SU-DHL-6 (cell line): Measurements from ENCODE around the gene BCLAF1.

Experiments
- H2AFZ ChIP-seq: fragments of 200-600 bp; sonication (generic); 2 replicates; pipeline ENCODE4 v1.6.1; 2014; ENCODE audit warnings: low read depth, mild to moderate bottlenecking, moderate library complexity, mixed read lengths, antibody characterized with exemption, low read length; ENCODE audit not compliant: severe bottlenecking
- H3F3A ChIP-seq: fragments of 200-600 bp; shearing (Covaris generic); 2 replicates; pipeline ENCODE4 v1.6.0; 2016; ENCODE audit warnings: antibody characterized with exemption, mild to moderate bottlenecking; ENCODE audit not compliant: insufficient read depth
- H3K27ac ChIP-seq: fragments of 200-600 bp; sonication (generic); 2 replicates; pipeline ENCODE4 v1.5.1; 2016; ENCODE audit warnings: low read depth, mild to moderate bottlenecking, low read length, moderate library complexity, mixed read lengths
- H3K27me3 ChIP-seq: fragments of 200-600 bp; sonication (generic), shearing (Covaris generic); 2 replicates; pipeline ENCODE4 v1.6.0; 2014; ENCODE audit warnings: mild to moderate bottlenecking, low read length
- H3K36me3 ChIP-seq: fragments of 200-600 bp; sonication (generic); 2 replicates; pipeline ENCODE4 v1.6.1; 2014; ENCODE audit warnings: mild to moderate bottlenecking, low read length, mixed read lengths
- H3K4me2 ChIP-seq: fragments of 300-600, 200-600 bp; shearing (Covaris generic), sonication (generic); 2 replicates; pipeline ENCODE4 v1.6.0; 2014; ENCODE audit warnings: low read length, low read depth, mild to moderate bottlenecking; ENCODE audit not compliant: poor library complexity, severe bottlenecking
- H3K4me3 ChIP-seq: fragments of 200-600 bp; sonication (generic); 2 replicates; pipeline ENCODE4 v1.5.1; 2014; ENCODE audit warnings: antibody characterized with exemption, low read length, mild to moderate bottlenecking, mixed read lengths; ENCODE audit not compliant: insufficient read depth, poor library complexity, severe bottlenecking
- H3K79me2 ChIP-seq: fragments of 200-600 bp; sonication (generic); 2 replicates; pipeline ENCODE4 v1.6.1; 2014; ENCODE audit warnings: mild to moderate bottlenecking, low read length, moderate library complexity; ENCODE audit not compliant: insufficient read depth
- H3K9ac ChIP-seq: fragments of 200-600 bp; sonication (generic); 2 replicates; pipeline ENCODE4 v1.7.0; 2014; ENCODE audit warnings: mild to moderate bottlenecking, low read length
- H3K9me2 ChIP-seq: fragments of 200-600 bp; sonication (generic); replicated peaks from 2 replicates; pipeline ENCODE4 v1.6.1; 2014; ENCODE audit warnings: low read length; ENCODE audit not compliant: insufficient read depth
- H3K9me3 ChIP-seq: fragments of 200-600 bp; sonication (generic); 2 replicates; pipeline ENCODE4 v1.6.1; 2014; ENCODE audit warnings: low read length, mixed read lengths; ENCODE audit not compliant: insufficient read depth
- H4K20me1 ChIP-seq: fragments of 200-600 bp; sonication (generic); 2 replicates; pipeline ENCODE4 v1.6.1; 2014; ENCODE audit warnings: low read depth, mild to moderate bottlenecking, antibody characterized with exemption, low read length, moderate library complexity, mixed read lengths
- CTCF ChIP-seq: fragments of 200-600 bp; sonication (generic); IDR thresholded peaks from one replicate; pipeline ENCODE4 v1.5.1; 2017; ENCODE audit warnings: antibody characterized with exemption, mild to moderate bottlenecking, low read length, moderate library complexity; ENCODE audit not compliant: insufficient read depth, poor library complexity, severe bottlenecking
- EZH2phosphoT487 ChIP-seq: fragments of 200-600 bp; sonication (generic), shearing (Covaris generic); conservative IDR thresholded peaks from 2 replicates; pipeline ENCODE4 v1.6.1; 2018; ENCODE audit warnings: mild to moderate bottlenecking, antibody characterized with exemption, low read length, moderate library complexity, mixed read lengths

BCLAF1 gene

GRCh38 chr6:136249336-136249735 is 40.3 kb downstream of the BCLAF1 start:
- peaks cover 43% of the 10 kb centered on the region for H3K79me2 ChIP-seq
- peak overlapping the region; percentile 58; the same call in 1 of the 2 replicates for H3K27ac ChIP-seq
- H3K9me3 ChIP-seq = peaks cover 5% of the 10 kb centered on the region; the same call in 1 of the 2 replicates
- H3K9me2 ChIP-seq = no peaks in the 10 kb centered on the region
- H3F3A ChIP-seq = peaks cover 32% of the 10 kb centered on the region
- no peak for TF ChIP-seq EZH2phosphoT487
- no peak for TF ChIP-seq CTCF
- H3K4me2 ChIP-seq = peak overlapping the region; percentile 82
- H3K36me3 ChIP-seq = peaks cover 26% of the 10 kb centered on the region
- peak overlapping the region; percentile 99 for H3K4me3 ChIP-seq
- peak overlapping the region; percentile 95 for H3K9ac ChIP-seq
- H2AFZ ChIP-seq = no peak overlapping the region
- no peaks in the 10 kb centered on the region for H3K27me3 ChIP-seq
- 0 out of 2 replicates have a peak, but pooled peaks cover under 1% of the 10 kb centered on the region for H4K20me1 ChIP-seq

- H2AFZ ChIP-seq = no peak overlapping the region
Observed at GRCh38 chr6:136244061-136244616, 45.5 kb downstream of the BCLAF1 start.

GRCh38 chr6:136236466-136237293 is 53.0 kb downstream of the BCLAF1 start:
- Histone ChIP-seq H2AFZ (no peak overlapping the region), H3K4me3 (no peak overlapping the region), H3K9me2 (no peaks in the 10 kb centered on the region), H3K4me2 (no peak overlapping the region), H3K9me3 (no peaks in the 10 kb centered on the region), H4K20me1 (no peaks in the 10 kb centered on the region), H3K9ac (no peak overlapping the region), H3K36me3 (peaks cover 32% of the 10 kb centered on the region; the same call in 1 of the 2 replicates), H3K27me3 (no peaks in the 10 kb centered on the region), H3K79me2 (no peaks in the 10 kb centered on the region), H3F3A (0 out of 2 replicates have a peak, but pooled peaks cover 4% of the 10 kb centered on the region), H3K27ac (no peak overlapping the region)
- no peak for TF ChIP-seq EZH2phosphoT487
- no peak for TF ChIP-seq CTCF

More at GRCh38 chr6:136244061-136244616, 45.5 kb downstream of the BCLAF1 start:
- Histone ChIP-seq H4K20me1 (no peaks in the 10 kb centered on the region), H3K27ac (no peak overlapping the region), H3K27me3 (no peaks in the 10 kb centered on the region), H3K9me2 (no peaks in the 10 kb centered on the region), H3K36me3 (peaks cover 59% of the 10 kb centered on the region), H3K4me3 (no peak overlapping the region), H3K79me2 (peaks cover 34% of the 10 kb centered on the region), H3K9ac (no peak overlapping the region), H3F3A (no peaks in the 10 kb centered on the region; the same call in 1 of the 2 replicates), H3K4me2 (no peak overlapping the region), H3K9me3 (peaks cover 5% of the 10 kb centered on the region; the same call in 1 of the 2 replicates)
- TF ChIP-seq EZH2phosphoT487 = no peak
- no peak for TF ChIP-seq CTCF
